ENCODE data around the gene MXD3.

GRCh38 chr5:177291735-177292134 is 20.0 kb downstream of the MXD3 start:
- TF ChIP-seq, protein P1, sequence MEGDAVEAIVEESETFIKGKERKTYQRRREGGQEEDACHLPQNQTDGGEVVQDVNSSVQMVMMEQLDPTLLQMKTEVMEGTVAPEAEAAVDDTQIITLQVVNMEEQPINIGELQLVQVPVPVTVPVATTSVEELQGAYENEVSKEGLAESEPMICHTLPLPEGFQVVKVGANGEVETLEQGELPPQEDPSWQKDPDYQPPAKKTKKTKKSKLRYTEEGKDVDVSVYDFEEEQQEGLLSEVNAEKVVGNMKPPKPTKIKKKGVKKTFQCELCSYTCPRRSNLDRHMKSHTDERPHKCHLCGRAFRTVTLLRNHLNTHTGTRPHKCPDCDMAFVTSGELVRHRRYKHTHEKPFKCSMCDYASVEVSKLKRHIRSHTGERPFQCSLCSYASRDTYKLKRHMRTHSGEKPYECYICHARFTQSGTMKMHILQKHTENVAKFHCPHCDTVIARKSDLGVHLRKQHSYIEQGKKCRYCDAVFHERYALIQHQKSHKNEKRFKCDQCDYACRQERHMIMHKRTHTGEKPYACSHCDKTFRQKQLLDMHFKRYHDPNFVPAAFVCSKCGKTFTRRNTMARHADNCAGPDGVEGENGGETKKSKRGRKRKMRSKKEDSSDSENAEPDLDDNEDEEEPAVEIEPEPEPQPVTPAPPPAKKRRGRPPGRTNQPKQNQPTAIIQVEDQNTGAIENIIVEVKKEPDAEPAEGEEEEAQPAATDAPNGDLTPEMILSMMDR (conservative IDR thresholded peaks at IDR 0.05; ENCODE audit: low read length) = no peak
- TF ChIP-seq EZH2phosphoT487 (IDR thresholded peaks at IDR 0.05; ENCODE audit: borderline replicate concordance, low read depth, low read length) = no peak
